Testis (tissue), 2 donors: ENCODE results near the gene BNIPL.

ENCODE experiments used
- POLR2A ChIP-seq: fragments of 450-650 bp; IDR thresholded peaks from one replicate; pipeline ENCODE4 v1.6.1; 2017; ENCODE audit warnings: antibody characterized with exemption, mild to moderate bottlenecking, moderate library complexity
- TF ChIP-seq, protein P1 (sequence below), 3 experiments: fragments of 450-650 bp in 2 of 3; fragments of 200-600 bp in 1 of 3; sonication (generic) in 1 of 3; IDR thresholded peaks; one replicate each; pipeline ENCODE4 v1.5.1; 2016 to 2019; ENCODE audit warnings: antibody characterized with exemption in 3 of 3, mild to moderate bottlenecking in 2 of 3, moderate library complexity in 1 of 3

DNA sequence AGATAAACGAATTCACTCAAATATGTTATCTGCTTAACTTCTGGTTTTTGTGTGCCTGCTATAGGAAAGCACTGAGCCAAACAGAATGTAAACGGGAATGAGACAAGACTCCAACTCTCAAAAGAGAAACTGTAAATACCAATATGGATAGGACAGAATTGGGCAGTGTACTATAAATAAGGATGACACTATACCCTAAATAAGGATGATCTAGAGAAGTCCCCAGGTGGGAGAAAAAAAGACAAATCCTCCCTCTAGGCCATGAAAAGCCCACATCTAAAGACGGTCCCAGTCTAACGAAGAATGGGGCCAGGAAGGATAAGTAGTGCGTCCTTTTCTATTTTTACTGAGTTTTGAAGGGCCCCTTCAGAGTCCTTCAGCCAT lies 32.7 kb downstream of the BNIPL start:
- TF ChIP-seq, protein P1, sequence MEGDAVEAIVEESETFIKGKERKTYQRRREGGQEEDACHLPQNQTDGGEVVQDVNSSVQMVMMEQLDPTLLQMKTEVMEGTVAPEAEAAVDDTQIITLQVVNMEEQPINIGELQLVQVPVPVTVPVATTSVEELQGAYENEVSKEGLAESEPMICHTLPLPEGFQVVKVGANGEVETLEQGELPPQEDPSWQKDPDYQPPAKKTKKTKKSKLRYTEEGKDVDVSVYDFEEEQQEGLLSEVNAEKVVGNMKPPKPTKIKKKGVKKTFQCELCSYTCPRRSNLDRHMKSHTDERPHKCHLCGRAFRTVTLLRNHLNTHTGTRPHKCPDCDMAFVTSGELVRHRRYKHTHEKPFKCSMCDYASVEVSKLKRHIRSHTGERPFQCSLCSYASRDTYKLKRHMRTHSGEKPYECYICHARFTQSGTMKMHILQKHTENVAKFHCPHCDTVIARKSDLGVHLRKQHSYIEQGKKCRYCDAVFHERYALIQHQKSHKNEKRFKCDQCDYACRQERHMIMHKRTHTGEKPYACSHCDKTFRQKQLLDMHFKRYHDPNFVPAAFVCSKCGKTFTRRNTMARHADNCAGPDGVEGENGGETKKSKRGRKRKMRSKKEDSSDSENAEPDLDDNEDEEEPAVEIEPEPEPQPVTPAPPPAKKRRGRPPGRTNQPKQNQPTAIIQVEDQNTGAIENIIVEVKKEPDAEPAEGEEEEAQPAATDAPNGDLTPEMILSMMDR (IDR thresholded peaks at IDR 0.05): no peak
- no peak for TF ChIP-seq POLR2A
